HepG2 (cell line): Measurements from ENCODE around the gene ZNF433. TPM values are rescaled to one million over a fixed set of nuclear protein-coding genes. Genes with fewer than 3 reads are reported as not detected.

Source experiments
- BRCA1 ChIP-seq: sonication (generic); formaldehyde crosslinking; IDR thresholded peaks from 2 replicates; pipeline ENCODE4 v1.4.0; 2020; ENCODE audit warnings: missing genetic modification reagents
- FUBP1 ChIP-seq: sonication (generic); formaldehyde crosslinking; IDR thresholded peaks from 2 replicates; pipeline ENCODE4 v1.5.1; 2020; ENCODE audit warnings: missing genetic modification reagents, mild to moderate bottlenecking, borderline replicate concordance
- IRX3 ChIP-seq: sonication (generic); formaldehyde crosslinking; IDR thresholded peaks from 2 replicates; pipeline ENCODE4 v1.8.1; 2023; ENCODE audit warnings: mild to moderate bottlenecking, low read depth, missing genetic modification reagents, borderline replicate concordance
- MTERF4 ChIP-seq: sonication (generic); formaldehyde crosslinking; IDR thresholded peaks from 2 replicates; pipeline ENCODE4 v1.8.0; 2023; ENCODE audit warnings: mild to moderate bottlenecking, missing genetic modification reagents
- MXD1 ChIP-seq: sonication (generic); formaldehyde crosslinking; IDR thresholded peaks from 2 replicates; pipeline ENCODE4 v1.4.0; 2020; ENCODE audit warnings: mild to moderate bottlenecking, missing genetic modification reagents
- NR3C1 ChIP-seq: sonication (generic); formaldehyde crosslinking; IDR thresholded peaks from 2 replicates; pipeline ENCODE4 v1.4.0; 2020; ENCODE audit warnings: missing genetic modification reagents
- PHF5A ChIP-seq: IDR thresholded peaks from one replicate; pipeline ENCODE4 v1.6.1; 2018; ENCODE audit warnings: low read depth, missing genetic modification reagents; ENCODE audit not compliant: unreplicated experiment
- PRDM10 ChIP-seq: sonication (generic); formaldehyde crosslinking; IDR thresholded peaks from 2 replicates; pipeline ENCODE4 v1.4.0; 2020; ENCODE audit warnings: low read depth, missing genetic modification reagents
- RBM39 ChIP-seq: fragments of 200-400 bp; formaldehyde crosslinking; IDR thresholded peaks from one replicate; pipeline ENCODE4 v1.6.1; 2018; ENCODE audit warnings: antibody characterized with exemption, mild to moderate bottlenecking, low read depth, low read length; ENCODE audit not compliant: poor library complexity, severe bottlenecking
- SIX4 ChIP-seq: sonication (generic); formaldehyde crosslinking; IDR thresholded peaks from 2 replicates; pipeline ENCODE4 v1.4.0; 2020; ENCODE audit warnings: missing genetic modification reagents
- SMARCE1 ChIP-seq: fragments of 450-650 bp; IDR thresholded peaks from 2 replicates; pipeline ENCODE4 v1.6.1; 2017; ENCODE audit warnings: borderline replicate concordance
- SOX13 ChIP-seq, 3 experiments: fragments of 450-650 bp in 1 of 3; sonication (generic) in 1 of 3; formaldehyde crosslinking in 1 of 3; IDR thresholded peaks in 2 of 3; conservative IDR thresholded peaks in 1 of 3; 2 replicates each; pipeline versions ENCODE4 v1.5.0 to v1.6.1; 2016 to 2020; ENCODE audit warnings: antibody characterized with exemption in 1 of 3, mild to moderate bottlenecking in 1 of 3, missing compliant biosample characterization in 1 of 3, missing genetic modification reagents in 1 of 3, moderate library complexity in 1 of 3
- SP4 ChIP-seq: sonication (generic); formaldehyde crosslinking; IDR thresholded peaks from 2 replicates; pipeline ENCODE4 v1.8.1; 2023; ENCODE audit warnings: mild to moderate bottlenecking, missing genetic modification reagents
- ZFP37 ChIP-seq: sonication (generic); formaldehyde crosslinking; IDR thresholded peaks from 2 replicates; pipeline ENCODE4 v1.4.0; 2020; ENCODE audit warnings: missing genetic modification reagents, borderline replicate concordance
- ZNF136 ChIP-seq: sonication (generic); formaldehyde crosslinking; IDR thresholded peaks from 2 replicates; pipeline ENCODE4 v1.8.1; 2022; ENCODE audit warnings: low read depth, mild to moderate bottlenecking, moderate library complexity, missing genetic modification reagents
- ZNF296 ChIP-seq: sonication (generic); formaldehyde crosslinking; conservative IDR thresholded peaks from 2 replicates; pipeline ENCODE4 v1.5.0; 2020; ENCODE audit warnings: mild to moderate bottlenecking, missing genetic modification reagents
- ZNF33B ChIP-seq: sonication (generic); formaldehyde crosslinking; IDR thresholded peaks from 2 replicates; pipeline ENCODE4 v1.5.1; 2020; ENCODE audit warnings: mild to moderate bottlenecking, missing genetic modification reagents
- ZNF691 ChIP-seq: sonication (generic); formaldehyde crosslinking; IDR thresholded peaks from 2 replicates; pipeline ENCODE4 v1.4.0; 2020; ENCODE audit warnings: missing genetic modification reagents, low read depth, mild to moderate bottlenecking, borderline replicate concordance
- ZNF816 ChIP-seq: sonication (generic); formaldehyde crosslinking; IDR thresholded peaks from 2 replicates; pipeline ENCODE4 v1.8.0; 2022; ENCODE audit warnings: missing genetic modification reagents, mild to moderate bottlenecking, borderline replicate concordance
- ZNF83 ChIP-seq: sonication (generic); formaldehyde crosslinking; IDR thresholded peaks from 2 replicates; pipeline ENCODE4 v1.4.0; 2020; ENCODE audit warnings: missing genetic modification reagents, mild to moderate bottlenecking, borderline replicate concordance
- polyA plus RNA-seq, 8 experiments: library from polyadenylated mRNA; depleted of rRNA in 3 of 8; stranded (reverse) in 7 of 8; unstranded in 1 of 8; fragments of >200 nt; fragmentation: Illumina TruSeq in 4 of 8; extraction: Trizol in 4 of 8; gene quantifications; 2 replicates each; pipeline versions ENCODE4 v1.2.1 to v1.2.3, GENCODE V29; 2011 to 2016; ENCODE audit warnings: low read depth in 4 of 8, missing spikeins in 1 of 8, mixed read lengths in 1 of 8; ENCODE audit not compliant: insufficient read depth in 1 of 8
- total RNA-seq, 5 experiments: library from RNA; depleted of rRNA; stranded (reverse); fragments of >200 nt; fragmentation: Illumina TruSeq; extraction: Trizol; gene quantifications; 2 replicates each; pipeline ENCODE4 v1.2.3, GENCODE V29; 2016; ENCODE audit warnings: low read depth in 1 of 5

ZNF433 gene
- total and polyA plus RNA-seq, 2 of the 13 experiments (the other 11 are each of a cell fraction or from before 2014, with no cell fraction given) = 1.8 to 4.9 TPM

GRCh38 chr19:12052497-12053169, 17.2 kb upstream of the ZNF433 start, which contains the start of gene ZNF878 (continued):
- no peak; the same call in 1 of the 2 replicates for TF ChIP-seq ZNF816
- no peak for TF ChIP-seq FUBP1 (CRISPR knock-in tag)
- 0 out of 2 replicates have a peak, but pooled peaks have one; percentile 39 for TF ChIP-seq ZNF296 (CRISPR knock-in tag)
- no peak for TF ChIP-seq ZFP37 (CRISPR knock-in tag)
- 0 out of 2 replicates have a peak, but pooled peaks have one; percentile 21 for TF ChIP-seq SIX4 (CRISPR knock-in tag)
- no peak for TF ChIP-seq MXD1 (CRISPR knock-in tag)
- TF ChIP-seq SMARCE1 = no peak
- 0 out of 2 replicates have a peak, but pooled peaks have one; percentile 10 for TF ChIP-seq IRX3 (CRISPR knock-in tag)
- 0 out of 2 replicates have a peak, but pooled peaks have one; percentile 74 for TF ChIP-seq MTERF4 (CRISPR knock-in tag)
- TF ChIP-seq ZNF136 (CRISPR knock-in tag) = no peak
- TF ChIP-seq ZNF33B (CRISPR knock-in tag) = no peak
- TF ChIP-seq SOX13 (IDR thresholded peaks at IDR 0.05) = peak; percentile 41; the same call in 1 of the 2 replicates
- TF ChIP-seq SOX13 (CRISPR knock-in tag; conservative IDR thresholded peaks at IDR 0.05 in 1 of 2, IDR thresholded peaks at IDR 0.05 in 1 of 2) = peak in 1 of 2 experiments; percentile 32; a peak in 1 of 4 replicates
- peak; percentile 66 for TF ChIP-seq RBM39
- TF ChIP-seq NR3C1 (CRISPR knock-in tag) = no peak
- peak; percentile 84 for TF ChIP-seq PHF5A (CRISPR knock-in tag)
- TF ChIP-seq ZNF83 (CRISPR knock-in tag) = no peak
- TF ChIP-seq ZNF691 = 0 out of 2 replicates have a peak, but pooled peaks have one; percentile 36
- peak; percentile 57; the same call in 1 of the 2 replicates for TF ChIP-seq BRCA1 (CRISPR knock-in tag)
- TF ChIP-seq PRDM10 (CRISPR knock-in tag) = peak; percentile 93
- peak; percentile 82 for TF ChIP-seq SP4 (CRISPR knock-in tag)
